ENCODE measurements around the gene DHX30. TPM values are rescaled to one million over a fixed set of nuclear protein-coding genes. Genes with fewer than 3 reads are reported as not detected.

The DHX30 gene
- total and polyA plus RNA-seq, 4 donors = 66.8 to 93.7 (median 78.7) TPM

DNA sequence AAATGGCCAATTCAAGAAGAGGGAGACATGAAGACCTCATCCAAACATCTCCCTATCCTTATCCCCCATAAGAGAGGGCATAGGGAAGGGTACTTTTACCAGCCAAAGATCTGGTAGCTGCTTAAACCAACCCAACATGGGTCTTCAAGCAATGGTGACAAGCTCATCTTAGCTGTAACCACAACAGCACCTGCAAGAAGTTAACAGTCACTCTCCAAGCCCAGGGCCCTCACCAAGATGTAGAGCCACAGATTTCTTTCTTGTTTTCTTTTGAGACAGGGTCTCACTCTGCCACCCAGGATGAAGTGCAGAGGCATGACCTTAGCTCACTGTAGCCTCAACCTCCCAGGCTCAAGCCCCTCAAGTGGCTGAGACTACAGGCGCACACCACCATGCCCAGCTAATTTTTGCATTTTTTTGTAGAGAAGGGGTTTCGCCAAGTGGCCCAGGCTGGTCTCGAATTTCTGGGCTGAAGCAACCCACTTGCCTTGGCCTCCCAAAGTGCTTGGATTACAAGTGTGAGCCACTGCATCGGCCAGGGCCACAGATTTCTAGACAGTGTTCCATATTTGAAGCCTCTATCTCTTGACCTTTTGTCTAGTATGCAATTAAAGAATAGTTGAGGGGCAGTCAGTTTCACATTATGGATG is 57.1 kb downstream of the DHX30 start:
- Histone ChIP-seq H3K4me3 (ENCODE audit: low read depth, low read length) (no peak overlapping the region), H3K27me3 (ENCODE audit: control insufficient read depth, insufficient read depth, low read length) (no peaks in the 10 kb centered on the region), H3K27ac (ENCODE audit: low read depth, low read length) (no peak overlapping the region), H3K4me1 (ENCODE audit: control insufficient read depth, insufficient read depth, low read length) (no peaks in the 10 kb centered on the region), H3K36me3 (ENCODE audit: control insufficient read depth, insufficient read depth, low read length) (peaks cover 83% of the 10 kb centered on the region), H3K9me3 (ENCODE audit: control insufficient read depth, insufficient read depth, low read length) (no peaks in the 10 kb centered on the region)
- 91% methylated on average over 3 of the region's 4 CpGs for WGBS (ENCODE audit: insufficient coverage)
- DNase-seq (ENCODE audit: low read depth in 4 of 6, low spot score in 6 of 6) = no peak

- Histone ChIP-seq H3K4me3 (ENCODE audit: low read depth, low read length) (no peak overlapping the region), H3K27me3 (ENCODE audit: control insufficient read depth, insufficient read depth, low read length) (no peaks in the 10 kb centered on the region), H3K36me3 (ENCODE audit: control insufficient read depth, insufficient read depth, low read length) (peaks cover 80% of the 10 kb centered on the region), H3K4me1 (ENCODE audit: control insufficient read depth, insufficient read depth, low read length) (no peaks in the 10 kb centered on the region), H3K27ac (ENCODE audit: low read depth, low read length) (no peak overlapping the region), H3K9me3 (ENCODE audit: control insufficient read depth, insufficient read depth, low read length) (no peaks in the 10 kb centered on the region)
- 92% methylated on average over 10 of the region's 12 CpGs for WGBS (ENCODE audit: insufficient coverage)
- DNase-seq (ENCODE audit: low read depth in 4 of 6, low spot score in 6 of 6) = no peak
Measured at GRCh38 chr3:47863391-47864128, 60.6 kb downstream of the DHX30 start.

DNA sequence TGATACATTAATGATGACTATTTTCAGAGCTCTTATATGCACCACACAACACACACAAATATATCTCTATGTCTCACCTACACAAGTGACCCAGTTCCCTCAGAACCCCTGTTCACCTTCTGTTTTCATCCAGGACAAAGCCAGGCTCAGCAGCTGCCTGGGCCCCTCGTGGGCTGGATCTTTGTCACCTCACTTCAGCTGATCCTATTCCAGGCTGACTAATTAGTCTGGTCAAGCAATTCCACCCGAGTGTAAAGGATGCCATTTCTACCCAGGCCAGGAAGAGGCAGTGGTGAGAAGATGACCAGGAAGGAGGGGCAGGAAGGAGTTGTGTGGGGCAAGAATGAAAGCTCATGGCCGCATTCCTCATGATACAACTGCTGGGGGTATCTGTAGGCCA is 62.3 kb downstream of the DHX30 start:
- Histone ChIP-seq H3K27ac (ENCODE audit: low read depth, low read length) (no peak overlapping the region), H3K9me3 (ENCODE audit: control insufficient read depth, insufficient read depth, low read length) (no peaks in the 10 kb centered on the region), H3K27me3 (ENCODE audit: control insufficient read depth, insufficient read depth, low read length) (no peaks in the 10 kb centered on the region), H3K4me1 (ENCODE audit: control insufficient read depth, insufficient read depth, low read length) (no peaks in the 10 kb centered on the region), H3K4me3 (ENCODE audit: low read depth, low read length) (no peak overlapping the region), H3K36me3 (ENCODE audit: control insufficient read depth, insufficient read depth, low read length) (peaks cover 82% of the 10 kb centered on the region)
- WGBS (ENCODE audit: insufficient coverage) = 36% methylated on average over 3 of the region's 3 CpGs
- DNase-seq (ENCODE audit: low read depth in 4 of 6, low spot score in 6 of 6) = no peak

DNA sequence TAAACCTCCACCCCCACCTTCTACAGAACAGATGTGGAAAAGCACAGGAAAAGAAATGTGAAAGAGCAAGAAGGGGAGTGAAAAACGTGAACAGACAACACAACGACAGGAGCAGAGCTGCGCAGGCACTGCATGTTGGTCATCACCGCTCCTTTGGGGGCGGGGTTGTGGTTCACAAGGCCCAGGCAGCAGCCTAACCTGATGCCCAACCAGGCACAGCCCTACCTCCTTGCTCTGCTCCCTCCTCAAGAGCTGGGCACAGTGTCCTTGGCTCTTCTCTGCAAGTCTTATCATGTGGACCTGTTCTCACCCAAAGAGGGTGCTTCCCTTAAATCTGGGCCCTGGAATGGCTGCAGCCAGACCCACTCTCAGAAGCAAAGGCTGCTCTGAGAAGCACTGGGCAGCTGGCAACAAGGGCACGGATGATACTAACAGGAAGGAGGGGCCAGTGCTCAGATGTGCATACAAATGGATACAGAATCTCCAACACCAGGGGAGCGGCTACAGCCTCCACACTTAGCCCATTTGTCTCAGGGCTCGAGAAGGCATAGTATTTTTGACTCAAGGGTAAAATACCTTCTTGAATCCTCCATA is 64.6 kb downstream of the DHX30 start:
- Histone ChIP-seq H3K27me3 (ENCODE audit: control insufficient read depth, insufficient read depth, low read length) (no peaks in the 10 kb centered on the region), H3K36me3 (ENCODE audit: control insufficient read depth, insufficient read depth, low read length) (peaks cover 85% of the 10 kb centered on the region), H3K9me3 (ENCODE audit: control insufficient read depth, insufficient read depth, low read length) (no peaks in the 10 kb centered on the region), H3K4me3 (ENCODE audit: low read depth, low read length) (no peak overlapping the region), H3K4me1 (ENCODE audit: control insufficient read depth, insufficient read depth, low read length) (no peaks in the 10 kb centered on the region), H3K27ac (ENCODE audit: low read depth, low read length) (no peak overlapping the region)
- no peak for DNase-seq (ENCODE audit: low read depth in 4 of 6, low spot score in 6 of 6)
- WGBS (ENCODE audit: insufficient coverage) = 92% methylated on average over 6 of the region's 8 CpGs

- Histone ChIP-seq H3K4me1 (ENCODE audit: control insufficient read depth, insufficient read depth, low read length) (no peaks in the 10 kb centered on the region), H3K27me3 (ENCODE audit: control insufficient read depth, insufficient read depth, low read length) (no peaks in the 10 kb centered on the region), H3K9me3 (ENCODE audit: control insufficient read depth, insufficient read depth, low read length) (no peaks in the 10 kb centered on the region), H3K36me3 (ENCODE audit: control insufficient read depth, insufficient read depth, low read length) (peaks cover 81% of the 10 kb centered on the region), H3K4me3 (ENCODE audit: low read depth, low read length) (no peak overlapping the region), H3K27ac (ENCODE audit: low read depth, low read length) (no peak overlapping the region)
- 100% methylated on average over 1 of the region's 2 CpGs for WGBS (ENCODE audit: insufficient coverage)
- DNase-seq (ENCODE audit: low read depth in 4 of 6, low spot score in 6 of 6) = no peak
Measured at GRCh38 chr3:47868306-47868705, 65.4 kb downstream of the DHX30 start.

- WGBS (ENCODE audit: insufficient coverage) = 80% methylated on average over 1 of the region's 3 CpGs
- no peak overlapping the region for H3K4me3 ChIP-seq (ENCODE audit: low read depth, low read length)
- H3K27ac ChIP-seq (ENCODE audit: low read depth, low read length) = no peak overlapping the region
- H3K36me3 ChIP-seq (ENCODE audit: control insufficient read depth, insufficient read depth, low read length) = peaks cover 69% of the 10 kb centered on the region
- H3K9me3 ChIP-seq (ENCODE audit: control insufficient read depth, insufficient read depth, low read length) = no peaks in the 10 kb centered on the region
- H3K27me3 ChIP-seq (ENCODE audit: control insufficient read depth, insufficient read depth, low read length) = no peaks in the 10 kb centered on the region
- H3K4me1 ChIP-seq (ENCODE audit: control insufficient read depth, insufficient read depth, low read length) = peaks cover 7% of the 10 kb centered on the region
- DNase-seq (ENCODE audit: low read depth in 4 of 6, low spot score in 6 of 6) = no peak
Measured at GRCh38 chr3:47870156-47870555, 67.2 kb downstream of the DHX30 start.

GRCh38 chr3:47870702-47871260 is 67.8 kb downstream of the DHX30 start:
- peaks cover 7% of the 10 kb centered on the region for H3K4me1 ChIP-seq (ENCODE audit: control insufficient read depth, insufficient read depth, low read length)
- WGBS (ENCODE audit: insufficient coverage) = 90% methylated on average over 9 of the region's 12 CpGs
- no peak overlapping the region for H3K4me3 ChIP-seq (ENCODE audit: low read depth, low read length)
- no peak overlapping the region for H3K27ac ChIP-seq (ENCODE audit: low read depth, low read length)
- peaks cover 68% of the 10 kb centered on the region for H3K36me3 ChIP-seq (ENCODE audit: control insufficient read depth, insufficient read depth, low read length)
- DNase-seq (ENCODE audit: low read depth in 4 of 6, low spot score in 6 of 6) = no peak
- no peaks in the 10 kb centered on the region for H3K27me3 ChIP-seq (ENCODE audit: control insufficient read depth, insufficient read depth, low read length)
- H3K9me3 ChIP-seq (ENCODE audit: control insufficient read depth, insufficient read depth, low read length) = no peaks in the 10 kb centered on the region

- no peaks in the 10 kb centered on the region for H3K27me3 ChIP-seq (ENCODE audit: control insufficient read depth, insufficient read depth, low read length)
- no peak for DNase-seq (ENCODE audit: low read depth in 4 of 6, low spot score in 6 of 6)
- no peak overlapping the region for H3K27ac ChIP-seq (ENCODE audit: low read depth, low read length)
- no peak overlapping the region for H3K4me3 ChIP-seq (ENCODE audit: low read depth, low read length)
- peaks cover 62% of the 10 kb centered on the region for H3K36me3 ChIP-seq (ENCODE audit: control insufficient read depth, insufficient read depth, low read length)
- no peaks in the 10 kb centered on the region for H3K9me3 ChIP-seq (ENCODE audit: control insufficient read depth, insufficient read depth, low read length)
- no CpG with 5 or more reads among the region's 2 CpGs for WGBS (ENCODE audit: insufficient coverage)
- peaks cover 7% of the 10 kb centered on the region for H3K4me1 ChIP-seq (ENCODE audit: control insufficient read depth, insufficient read depth, low read length)
Measured at GRCh38 chr3:47871389-47871788, 68.5 kb downstream of the DHX30 start.

DNA sequence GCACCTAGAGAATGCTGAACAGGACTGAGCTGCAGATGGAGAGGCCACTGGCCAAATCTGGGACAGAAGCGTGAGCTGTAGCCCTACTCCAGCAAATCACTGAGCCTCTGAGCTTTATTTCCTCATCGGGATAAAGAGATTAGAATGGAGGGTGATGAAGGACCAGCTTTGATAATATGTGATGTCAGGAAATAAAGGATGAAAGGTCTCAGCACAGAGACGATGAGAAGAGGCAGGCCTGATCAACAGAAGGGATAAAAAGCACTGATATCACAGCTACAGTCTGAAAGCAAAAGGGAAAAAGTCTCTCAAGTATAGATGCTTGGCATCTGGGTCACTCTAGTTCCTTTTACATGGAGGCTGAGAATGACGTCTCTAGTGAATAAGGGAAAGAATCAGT is 70.0 kb downstream of the DHX30 start:
- WGBS (ENCODE audit: insufficient coverage) = 88% methylated on average over 3 of the region's 4 CpGs
- Histone ChIP-seq H3K4me1 (ENCODE audit: control insufficient read depth, insufficient read depth, low read length) (peaks cover 7% of the 10 kb centered on the region), H3K36me3 (ENCODE audit: control insufficient read depth, insufficient read depth, low read length) (peaks cover 53% of the 10 kb centered on the region), H3K9me3 (ENCODE audit: control insufficient read depth, insufficient read depth, low read length) (no peaks in the 10 kb centered on the region), H3K27me3 (ENCODE audit: control insufficient read depth, insufficient read depth, low read length) (no peaks in the 10 kb centered on the region), H3K4me3 (ENCODE audit: low read depth, low read length) (no peak overlapping the region), H3K27ac (ENCODE audit: low read depth, low read length) (no peak overlapping the region)
- DNase-seq (ENCODE audit: low read depth in 4 of 6, low spot score in 6 of 6) = no peak
